ENCODE measurements around the gene HIGD1B. TPM values are rescaled to one million over a fixed set of nuclear protein-coding genes. Genes with fewer than 3 reads are reported as not detected.

HIGD1B gene
- total and polyA plus RNA-seq, 2 donors (not counting 1 experiment from before 2014, with no cell fraction given) = not detected

GRCh38 chr17:44842748-44843147 lies 4.9 kb upstream of the HIGD1B start:
- Histone ChIP-seq H3K27ac (ENCODE audit: low read length in 2 of 2) (no peak overlapping the region), H2AFZ (ENCODE audit: insufficient read depth, low read depth, low read length, poor library complexity, severe bottlenecking) (no peak overlapping the region), H3K4me3 (ENCODE audit: control extremely low read depth in 1 of 5, extremely low read depth in 1 of 5, insufficient read depth in 1 of 5, low read depth in 2 of 5, low read length in 4 of 5) (no peak overlapping the region), H3K27me3 (replicated peaks in 1 of 4; ENCODE audit: control extremely low read depth in 1 of 4, control insufficient read depth in 3 of 4, insufficient read depth in 4 of 4, low read length in 3 of 4) (no peaks in the 10 kb centered on the region), H3K79me2 (ENCODE audit: control insufficient read depth, insufficient read depth, low read length) (no peaks in the 10 kb centered on the region), H3K9ac (ENCODE audit: low read length) (no peak overlapping the region), H3K9me3 (ENCODE audit: control extremely low read depth in 1 of 3, control insufficient read depth in 2 of 3, insufficient read depth in 1 of 3, low read length in 2 of 3) (no peaks in the 10 kb centered on the region), H4K20me1 (ENCODE audit: control insufficient read depth, insufficient read depth, low read length, poor library complexity, severe bottlenecking) (no peaks in the 10 kb centered on the region), H3K4me1 (ENCODE audit: control insufficient read depth in 2 of 2, insufficient read depth in 2 of 2, low read length in 2 of 2) (no peaks in the 10 kb centered on the region), H3K4me2 (replicated peaks; ENCODE audit: low read depth, low read length, poor library complexity, severe bottlenecking) (no peak overlapping the region), H3K36me3 (replicated peaks in 1 of 2; ENCODE audit: control extremely low read depth in 1 of 2, control insufficient read depth in 1 of 2, extremely low read depth in 1 of 2, insufficient read depth in 2 of 2, low read length in 1 of 2) (no peaks in the 10 kb centered on the region)
- ChIA-PET POLR2A (no interaction called here), CTCF (no interaction called here)
- Mint-ChIP-seq H3K27me3 (no peaks in the 10 kb centered on the region), H3K4me3 (no peak overlapping the region), H3K9me3 (ENCODE audit: insufficient read depth) (no peaks in the 10 kb centered on the region), H3K27ac (no peak overlapping the region), H3K4me1 (no peaks in the 10 kb centered on the region)
- intact Hi-C loops (cut with micrococcal nuclease) = no loop called here
- TF ChIP-seq, protein P1, sequence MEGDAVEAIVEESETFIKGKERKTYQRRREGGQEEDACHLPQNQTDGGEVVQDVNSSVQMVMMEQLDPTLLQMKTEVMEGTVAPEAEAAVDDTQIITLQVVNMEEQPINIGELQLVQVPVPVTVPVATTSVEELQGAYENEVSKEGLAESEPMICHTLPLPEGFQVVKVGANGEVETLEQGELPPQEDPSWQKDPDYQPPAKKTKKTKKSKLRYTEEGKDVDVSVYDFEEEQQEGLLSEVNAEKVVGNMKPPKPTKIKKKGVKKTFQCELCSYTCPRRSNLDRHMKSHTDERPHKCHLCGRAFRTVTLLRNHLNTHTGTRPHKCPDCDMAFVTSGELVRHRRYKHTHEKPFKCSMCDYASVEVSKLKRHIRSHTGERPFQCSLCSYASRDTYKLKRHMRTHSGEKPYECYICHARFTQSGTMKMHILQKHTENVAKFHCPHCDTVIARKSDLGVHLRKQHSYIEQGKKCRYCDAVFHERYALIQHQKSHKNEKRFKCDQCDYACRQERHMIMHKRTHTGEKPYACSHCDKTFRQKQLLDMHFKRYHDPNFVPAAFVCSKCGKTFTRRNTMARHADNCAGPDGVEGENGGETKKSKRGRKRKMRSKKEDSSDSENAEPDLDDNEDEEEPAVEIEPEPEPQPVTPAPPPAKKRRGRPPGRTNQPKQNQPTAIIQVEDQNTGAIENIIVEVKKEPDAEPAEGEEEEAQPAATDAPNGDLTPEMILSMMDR (IDR thresholded peaks at IDR 0.05) = no peak
- TF ChIP-seq EZH2 (IDR thresholded peaks at IDR 0.05; ENCODE audit: borderline replicate concordance, insufficient read depth, low read depth, low read length, poor library complexity, severe bottlenecking) = no peak
- DNase-seq (no peak), ATAC-seq (ENCODE audit: low read depth) (no peak)
- WGBS (ENCODE audit: insufficient coverage) = 100% methylated on average over 2 of the region's 5 CpGs

- DNase-seq (no peak), ATAC-seq (ENCODE audit: low read depth) (no peak)
- Mint-ChIP-seq H3K4me1 (no peaks in the 10 kb centered on the region), H3K4me3 (no peak overlapping the region), H3K27ac (no peak overlapping the region), H3K27me3 (no peaks in the 10 kb centered on the region), H3K9me3 (ENCODE audit: insufficient read depth) (no peaks in the 10 kb centered on the region)
- H3K9ac ChIP-seq (ENCODE audit: low read length) = no peak overlapping the region
- no peaks in the 10 kb centered on the region for H3K36me3 ChIP-seq (replicated peaks in 1 of 2; ENCODE audit: control extremely low read depth in 1 of 2, control insufficient read depth in 1 of 2, extremely low read depth in 1 of 2, insufficient read depth in 2 of 2, low read length in 1 of 2)
- no peak overlapping the region for H3K4me2 ChIP-seq (replicated peaks; ENCODE audit: low read depth, low read length, poor library complexity, severe bottlenecking)
- CTCF ChIA-PET = no interaction called here
- no peak overlapping the region for H2AFZ ChIP-seq (ENCODE audit: insufficient read depth, low read depth, low read length, poor library complexity, severe bottlenecking)
- no peak for TF ChIP-seq EZH2 (IDR thresholded peaks at IDR 0.05; ENCODE audit: borderline replicate concordance, insufficient read depth, low read depth, low read length, poor library complexity, severe bottlenecking)
- WGBS (ENCODE audit: insufficient coverage) = 100% methylated on average over 1 of the region's 1 CpG
- H3K27ac ChIP-seq (ENCODE audit: low read length in 2 of 2) = no peak overlapping the region
- no peak overlapping the region for H3K4me3 ChIP-seq (ENCODE audit: control extremely low read depth in 1 of 5, extremely low read depth in 1 of 5, insufficient read depth in 1 of 5, low read depth in 2 of 5, low read length in 4 of 5)
- H3K9me3 ChIP-seq (ENCODE audit: control extremely low read depth in 1 of 3, control insufficient read depth in 2 of 3, insufficient read depth in 1 of 3, low read length in 2 of 3) = no peaks in the 10 kb centered on the region
- no peaks in the 10 kb centered on the region for H3K27me3 ChIP-seq (replicated peaks in 1 of 4; ENCODE audit: control extremely low read depth in 1 of 4, control insufficient read depth in 3 of 4, insufficient read depth in 4 of 4, low read length in 3 of 4)
- H3K79me2 ChIP-seq (ENCODE audit: control insufficient read depth, insufficient read depth, low read length) = no peaks in the 10 kb centered on the region
- H3K4me1 ChIP-seq (ENCODE audit: control insufficient read depth in 2 of 2, insufficient read depth in 2 of 2, low read length in 2 of 2) = no peaks in the 10 kb centered on the region
- POLR2A ChIA-PET = no interaction called here
- intact Hi-C loops (cut with micrococcal nuclease) = no loop called here
- no peaks in the 10 kb centered on the region for H4K20me1 ChIP-seq (ENCODE audit: control insufficient read depth, insufficient read depth, low read length, poor library complexity, severe bottlenecking)
These were observed 3.3 kb upstream of the HIGD1B start for GRCh38 chr17:44844390-44844830.

All from B cell (primary cell).